IPS DF 4.7 (cell line): ENCODE data around the gene RRM1.
"Not testable (repeated sequence)": the region's sequence is repeated elsewhere in the genome, so short reads cannot be mapped to it uniquely, and the experiment has no call there.

Source experiments
- DNase-seq: peaks from one replicate; pipeline ENCODE4 v3.0.0-alpha.2; 2013; ENCODE audit warnings: low spot score; ENCODE audit errors: extremely low read depth

RRM1 gene

GRCh38 chr11:4094348-4095291 is at the start of gene RRM1:
TSS of gene RRM1 (plus strand) at chr11:4094799. CDS start at chr11:4095013, 214 bp downstream.
- peak; percentile 91 for DNase-seq

- DNase-seq = no peak
Observed at GRCh38 chr11:4044976-4045646, 49.5 kb upstream of the RRM1 start.

- DNase-seq = no peak
Observed at GRCh38 chr11:4048340-4048739, 46.3 kb upstream of the RRM1 start.

- DNase-seq = no peak
Observed at GRCh38 chr11:4049006-4049405, 45.6 kb upstream of the RRM1 start.

- DNase-seq = no peak
Observed at GRCh38 chr11:4050138-4050537, 44.5 kb upstream of the RRM1 start.

GRCh38 chr11:4053200-4053599 is 41.4 kb upstream of the RRM1 start:
- not testable (repeated sequence) for DNase-seq

- DNase-seq = no peak
Observed at GRCh38 chr11:4054643-4055042, 40.0 kb upstream of the RRM1 start.

- no peak for DNase-seq
Observed at GRCh38 chr11:4059424-4059823, 35.2 kb upstream of the RRM1 start.

GRCh38 chr11:4060182-4060923 is 34.2 kb upstream of the RRM1 start:
- no peak for DNase-seq

GRCh38 chr11:4061700-4062099 is 32.9 kb upstream of the RRM1 start:
- no peak for DNase-seq

- no peak for DNase-seq
Observed at GRCh38 chr11:4063348-4063747, 31.3 kb upstream of the RRM1 start.

GRCh38 chr11:4064278-4064955 is 30.2 kb upstream of the RRM1 start:
- no peak for DNase-seq

GRCh38 chr11:4065086-4065485 is 29.5 kb upstream of the RRM1 start:
- no peak for DNase-seq

GRCh38 chr11:4065601-4066377 is 28.8 kb upstream of the RRM1 start:
- DNase-seq = no peak

GRCh38 chr11:4066910-4067309 is 27.7 kb upstream of the RRM1 start:
- no peak for DNase-seq

- DNase-seq = no peak
Observed at GRCh38 chr11:4068962-4069361, 25.6 kb upstream of the RRM1 start.

GRCh38 chr11:4071325-4071724 is 23.3 kb upstream of the RRM1 start:
- DNase-seq = no peak

GRCh38 chr11:4071914-4072313 is 22.7 kb upstream of the RRM1 start:
- DNase-seq = no peak

- peak; percentile 44 for DNase-seq
Observed at GRCh38 chr11:4072668-4073285, 21.8 kb upstream of the RRM1 start.

GRCh38 chr11:4074266-4074665 is 20.3 kb upstream of the RRM1 start:
- no peak for DNase-seq
